Measurements from ENCODE around the gene EFCC1.

DNA sequence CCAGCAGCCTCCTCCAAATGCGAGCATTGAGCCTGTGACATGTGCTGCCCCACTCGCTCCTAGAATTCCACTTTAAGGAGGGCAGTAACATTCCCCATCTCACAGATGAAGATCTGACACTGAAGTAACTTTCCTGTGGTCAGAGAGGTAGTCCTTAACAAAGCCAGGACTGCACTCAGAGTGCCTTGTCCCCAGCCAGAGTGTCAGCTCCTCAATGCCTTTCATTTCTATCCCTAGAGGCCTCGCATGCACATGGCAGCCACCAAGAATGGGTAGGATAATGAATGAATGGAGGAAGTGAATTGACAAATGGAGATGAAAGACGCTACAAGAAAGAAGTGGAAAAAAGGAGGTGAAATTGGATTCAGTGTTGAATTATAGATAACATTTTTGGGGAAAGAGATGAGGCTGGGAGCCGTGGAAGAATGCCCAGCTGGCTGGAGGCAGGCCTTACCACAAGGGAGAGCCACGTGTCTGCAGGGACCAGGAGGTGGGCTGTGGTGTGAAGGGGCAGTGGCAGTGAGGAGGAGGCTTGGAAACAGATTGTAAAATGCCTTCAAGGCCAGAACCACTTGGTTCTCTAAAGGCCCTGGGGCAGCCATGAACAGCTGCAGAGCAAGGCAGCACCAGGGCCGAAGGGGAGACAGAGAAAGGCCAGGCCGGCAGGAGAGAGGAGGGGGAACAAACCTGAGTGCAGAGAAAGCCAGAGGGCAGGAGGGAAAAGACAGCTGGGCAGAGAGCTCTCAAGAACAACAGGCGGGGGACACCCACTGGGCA is 17.6 kb upstream of the EFCC1 start:
- TF ChIP-seq, protein P1, sequence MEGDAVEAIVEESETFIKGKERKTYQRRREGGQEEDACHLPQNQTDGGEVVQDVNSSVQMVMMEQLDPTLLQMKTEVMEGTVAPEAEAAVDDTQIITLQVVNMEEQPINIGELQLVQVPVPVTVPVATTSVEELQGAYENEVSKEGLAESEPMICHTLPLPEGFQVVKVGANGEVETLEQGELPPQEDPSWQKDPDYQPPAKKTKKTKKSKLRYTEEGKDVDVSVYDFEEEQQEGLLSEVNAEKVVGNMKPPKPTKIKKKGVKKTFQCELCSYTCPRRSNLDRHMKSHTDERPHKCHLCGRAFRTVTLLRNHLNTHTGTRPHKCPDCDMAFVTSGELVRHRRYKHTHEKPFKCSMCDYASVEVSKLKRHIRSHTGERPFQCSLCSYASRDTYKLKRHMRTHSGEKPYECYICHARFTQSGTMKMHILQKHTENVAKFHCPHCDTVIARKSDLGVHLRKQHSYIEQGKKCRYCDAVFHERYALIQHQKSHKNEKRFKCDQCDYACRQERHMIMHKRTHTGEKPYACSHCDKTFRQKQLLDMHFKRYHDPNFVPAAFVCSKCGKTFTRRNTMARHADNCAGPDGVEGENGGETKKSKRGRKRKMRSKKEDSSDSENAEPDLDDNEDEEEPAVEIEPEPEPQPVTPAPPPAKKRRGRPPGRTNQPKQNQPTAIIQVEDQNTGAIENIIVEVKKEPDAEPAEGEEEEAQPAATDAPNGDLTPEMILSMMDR (IDR thresholded peaks at IDR 0.05), result no peak
- TF ChIP-seq EP300 (IDR thresholded peaks at IDR 0.05) (no peak), POLR2A (IDR thresholded peaks at IDR 0.05) (no peak)

Measured in sigmoid colon (tissue), 4 donors.